Colon (tissue), 2 donors: ENCODE data around the gene EEF1G.
"Not testable (repeated sequence)": the region's sequence is repeated elsewhere in the genome, so short reads cannot be mapped to it uniquely, and the experiment has no call there.

Experiments
- FAIRE-seq: peaks from 2 replicates; lab custom pipeline; 2012; peaks lifted over from hg19 to GRCh38; lab: Jason Lieb, UNC
- donor health status: control.
- donor health status: control.

EEF1G gene

DNA sequence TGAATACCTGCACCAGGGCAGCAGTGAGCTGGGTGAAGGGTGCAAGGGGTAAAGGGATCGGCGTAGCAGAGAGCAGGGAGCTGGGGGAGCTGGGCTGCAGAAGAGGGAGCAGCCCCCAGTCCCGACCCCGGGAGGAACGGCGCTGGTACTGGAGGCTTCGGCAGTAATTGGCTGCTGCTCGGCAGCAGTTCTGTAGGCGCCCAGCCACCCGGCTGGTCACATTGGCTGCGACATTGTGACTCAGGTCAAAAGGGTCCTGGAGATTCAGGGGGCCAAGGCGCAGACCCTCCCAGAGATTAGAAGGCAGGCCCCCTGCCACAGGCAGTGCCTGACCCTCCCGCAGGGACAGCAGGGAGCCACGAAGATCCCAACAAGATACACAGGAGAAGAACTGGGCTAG is 2.1 kb upstream of the EEF1G start:
- no peak for FAIRE-seq

DNA sequence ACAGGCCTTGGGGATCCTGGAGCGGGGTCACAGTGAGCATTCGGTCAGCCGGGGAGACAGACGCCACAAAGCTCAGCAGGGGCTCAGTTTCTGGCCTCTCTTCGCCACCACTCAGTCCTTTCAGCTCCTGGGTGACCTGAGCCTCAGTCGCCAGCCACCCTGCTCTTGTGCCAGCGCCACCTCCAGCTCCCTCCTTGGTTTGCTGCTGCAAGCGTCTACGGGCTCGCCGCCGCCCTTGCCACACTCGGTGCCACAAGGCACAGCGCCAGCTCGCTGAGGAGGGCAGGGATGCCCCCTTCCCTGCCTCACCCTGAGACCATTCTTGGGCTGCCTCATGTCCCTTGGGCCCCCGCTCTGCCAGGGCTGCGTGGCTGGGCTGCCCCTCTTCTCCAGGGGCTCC is 1.5 kb upstream of the EEF1G start:
- FAIRE-seq = no peak

DNA sequence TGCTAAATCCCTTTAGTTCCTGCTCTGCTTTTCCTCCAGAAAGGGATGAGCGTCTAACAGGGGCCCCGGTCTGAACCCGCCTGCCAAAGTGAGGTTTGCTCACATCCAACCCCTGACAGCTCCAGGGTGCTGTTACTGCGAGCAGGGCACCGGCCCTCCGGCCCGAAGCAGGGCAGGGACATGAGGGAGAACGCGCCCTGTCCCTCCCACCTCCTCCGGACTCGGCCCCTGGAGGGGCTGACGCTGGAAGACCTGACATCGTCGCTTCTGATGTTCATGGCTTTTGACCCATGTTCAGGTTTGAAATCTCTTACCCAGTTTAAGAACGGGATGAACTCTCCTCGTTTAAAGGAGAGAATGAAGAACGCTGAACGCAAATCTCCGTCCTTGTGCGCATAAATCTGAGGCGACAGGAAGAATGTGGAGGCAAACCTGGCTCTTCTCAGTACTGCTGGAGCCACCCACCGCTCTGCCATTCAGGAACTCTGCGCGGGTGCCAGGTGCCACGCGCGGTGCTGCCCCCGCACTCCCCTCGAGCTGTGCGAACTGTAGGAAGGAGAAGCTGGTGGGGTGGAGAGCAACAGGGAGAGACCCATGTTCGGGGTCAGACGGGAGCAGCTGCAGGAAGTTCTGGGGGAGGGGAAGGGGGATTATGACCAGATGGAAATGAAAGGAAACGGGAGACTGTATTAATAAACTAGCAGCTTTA is 826 bp upstream of the EEF1G start:
- no peak for FAIRE-seq

DNA sequence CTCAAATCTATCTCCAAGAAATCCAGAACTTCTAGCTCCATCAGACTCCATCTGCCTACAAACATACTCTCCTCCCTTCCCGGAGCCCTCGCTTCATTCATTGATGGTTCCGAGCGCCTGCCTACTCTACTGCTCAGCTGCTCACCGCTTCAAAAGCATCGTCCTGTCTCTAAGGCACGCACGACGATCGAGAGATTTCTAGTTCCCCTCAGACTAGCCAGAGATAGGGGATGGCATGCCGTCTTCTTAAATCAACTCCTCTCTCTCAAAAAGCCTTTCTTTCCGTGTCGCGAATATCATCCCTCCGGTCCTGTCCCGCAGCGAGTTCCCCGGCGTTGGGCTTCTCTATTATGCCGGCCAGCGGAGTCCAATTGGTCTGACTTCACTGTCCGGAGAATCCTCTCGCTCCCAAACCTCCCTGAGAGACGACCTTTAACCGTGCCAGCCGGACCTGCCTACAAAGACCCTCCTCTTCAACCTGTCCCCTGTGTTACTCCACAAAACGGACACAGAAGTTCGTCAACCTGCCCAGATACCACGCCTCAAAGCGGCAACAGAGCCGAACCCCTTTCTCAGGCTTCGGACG is 592 bp downstream of the EEF1G start:
- no peak for FAIRE-seq

DNA sequence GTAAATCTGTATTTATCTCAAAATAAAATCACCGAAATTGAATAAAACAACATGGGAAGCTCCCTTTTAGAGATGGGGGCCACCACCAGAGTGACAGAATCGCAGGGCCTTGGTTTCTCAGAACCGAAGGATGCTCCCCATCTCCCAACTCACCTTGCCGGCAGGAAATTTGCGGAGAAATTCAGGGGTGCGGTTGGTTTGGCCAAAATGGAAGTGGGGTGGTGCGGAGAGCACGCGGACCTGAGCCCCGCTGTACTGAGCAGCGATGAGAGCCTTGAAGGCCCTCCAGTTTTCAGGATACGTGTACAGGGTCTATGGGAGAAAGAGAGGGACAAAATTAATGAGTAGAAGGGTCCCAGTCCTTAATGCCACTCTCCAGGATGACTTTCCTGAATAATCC is 1.3 kb downstream of the EEF1G start:
- FAIRE-seq = no peak

DNA sequence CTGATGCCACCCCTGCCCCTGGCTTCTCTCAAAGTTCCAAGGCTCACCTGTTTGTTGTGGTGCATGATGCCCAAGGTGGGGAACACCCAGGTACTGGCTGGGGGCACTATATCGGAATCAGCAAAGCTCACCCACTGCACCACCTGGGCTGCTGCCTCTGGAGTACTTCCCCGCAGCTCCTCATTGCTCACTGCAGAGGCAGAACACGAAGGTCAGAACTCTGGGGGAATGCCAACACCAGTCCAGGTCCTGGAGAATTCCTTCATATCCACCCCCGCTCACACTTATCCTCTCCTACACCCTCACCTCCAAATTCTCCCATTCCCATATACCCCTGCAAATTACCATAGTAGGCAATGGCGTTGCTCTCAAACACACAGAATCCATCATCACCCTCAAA is 2.2 kb downstream of the EEF1G start:
- FAIRE-seq = not testable (repeated sequence)

DNA sequence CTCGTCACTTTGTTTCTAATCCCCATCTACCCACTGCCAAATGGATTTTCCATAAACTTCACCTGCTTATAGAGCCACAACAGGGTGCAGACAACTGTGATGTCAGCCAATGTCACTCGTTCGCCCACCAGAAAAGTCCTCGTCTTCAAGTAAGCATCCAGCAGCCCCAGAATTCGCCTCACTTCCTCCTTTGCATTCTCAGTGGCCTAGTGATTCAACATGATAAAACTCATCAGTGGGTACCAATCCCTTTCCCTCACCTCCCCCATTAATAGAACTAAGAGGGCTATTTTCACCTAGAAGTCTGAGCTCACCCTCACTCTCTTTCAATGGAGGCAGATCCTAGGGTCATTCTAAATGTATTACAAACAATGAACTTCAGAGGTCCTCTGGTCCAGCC is 2.8 kb downstream of the EEF1G start:
- not testable (repeated sequence) for FAIRE-seq

DNA sequence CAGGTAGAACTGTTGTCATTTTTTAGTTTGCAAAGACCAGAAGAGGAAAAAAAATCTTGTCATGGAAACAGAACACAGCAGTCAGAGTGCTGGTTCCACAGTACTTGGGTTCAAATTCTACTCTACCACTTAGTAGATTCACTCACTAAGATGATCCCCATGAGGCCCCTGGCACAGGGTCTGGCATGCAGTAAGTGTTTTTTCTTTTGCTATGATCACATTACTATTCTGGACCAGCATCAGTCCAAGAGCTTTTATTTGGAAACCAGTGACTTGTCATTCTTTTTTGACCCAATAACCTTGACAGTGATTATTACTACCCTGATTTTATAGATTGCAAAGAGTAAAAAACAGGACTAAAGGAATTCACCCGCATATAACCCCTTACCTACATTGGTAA is 4.1 kb downstream of the EEF1G start:
- no peak for FAIRE-seq

DNA sequence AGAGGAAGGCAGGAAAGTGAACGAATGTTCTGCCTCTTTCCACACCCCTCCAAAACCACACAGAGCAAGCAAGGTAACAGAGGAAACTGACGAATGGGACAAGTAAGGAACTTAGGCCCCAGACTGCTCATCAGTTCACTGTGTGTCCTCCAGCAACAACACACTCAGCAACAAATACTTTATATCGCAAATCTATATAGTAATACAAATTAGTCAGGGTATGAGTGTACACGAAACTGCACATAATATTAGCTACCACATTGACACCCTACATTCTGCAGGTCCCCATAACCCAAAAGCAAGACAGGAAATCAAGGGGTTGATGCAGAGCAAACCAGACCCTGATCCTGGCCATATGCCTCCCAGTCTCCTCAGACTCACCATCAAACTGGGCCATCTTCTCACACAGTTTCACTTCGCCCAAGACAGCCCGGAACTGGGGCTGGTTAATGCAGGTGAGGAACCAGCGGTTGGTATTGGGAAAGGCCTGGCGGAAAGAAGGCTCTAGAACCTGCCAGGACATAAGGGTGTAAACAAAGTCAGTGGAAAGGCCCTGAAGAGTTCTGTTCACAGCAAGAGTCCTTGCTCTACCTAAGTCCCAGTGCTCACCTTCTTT is 6.6 kb downstream of the EEF1G start:
- FAIRE-seq = no peak

DNA sequence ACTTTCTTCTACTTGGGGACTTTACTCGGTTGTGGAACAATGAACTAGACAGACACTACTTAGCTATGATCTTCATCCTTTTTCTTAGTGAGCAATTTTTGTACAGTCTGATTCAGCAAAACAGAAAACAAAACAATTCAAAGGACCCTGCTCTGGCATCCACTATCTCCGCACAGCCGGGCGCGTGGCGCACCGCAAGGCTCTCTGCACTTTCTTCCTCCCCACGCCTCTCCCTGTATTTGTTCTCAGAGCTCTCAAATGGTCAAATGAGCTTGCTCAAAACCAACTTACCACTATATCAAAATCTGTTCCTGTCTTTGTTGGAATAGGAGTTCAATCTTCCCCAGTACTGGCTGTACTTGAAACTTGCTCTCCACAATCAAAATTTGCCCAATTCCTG is 7.4 kb downstream of the EEF1G start:
- FAIRE-seq = no peak

DNA sequence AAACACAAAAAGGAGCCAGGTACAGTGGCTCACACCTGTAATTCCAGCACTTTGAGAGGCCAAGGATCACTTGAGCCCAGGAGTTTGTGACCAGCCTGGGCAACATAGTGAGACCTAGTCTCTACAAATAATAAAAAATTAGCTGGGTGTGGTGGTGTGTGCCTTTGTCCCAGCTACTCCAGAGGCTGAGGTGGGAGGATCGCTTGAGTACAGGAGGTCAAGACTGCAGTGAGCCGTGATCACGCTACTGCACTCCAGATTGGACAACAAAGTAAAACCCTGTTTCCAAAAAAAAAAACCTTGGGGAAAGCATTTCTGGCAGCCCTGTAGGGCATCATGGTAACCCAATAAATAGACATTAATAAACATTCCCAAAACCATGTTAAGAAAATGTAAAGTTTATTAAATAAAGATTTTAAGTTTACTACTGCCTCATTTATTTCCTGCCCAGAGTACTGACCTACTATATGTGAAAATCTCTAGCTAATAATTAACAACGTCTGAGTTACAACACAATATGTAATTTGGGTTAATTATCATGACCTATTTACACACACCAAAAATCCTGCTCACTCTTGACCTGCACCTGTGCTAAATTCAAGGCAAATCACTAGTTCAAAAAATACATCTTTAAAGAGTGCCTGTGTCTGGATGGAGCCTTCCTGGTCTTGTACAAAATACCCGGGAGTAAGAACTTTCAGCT is 8.4 kb downstream of the EEF1G start:
- FAIRE-seq = no peak

DNA sequence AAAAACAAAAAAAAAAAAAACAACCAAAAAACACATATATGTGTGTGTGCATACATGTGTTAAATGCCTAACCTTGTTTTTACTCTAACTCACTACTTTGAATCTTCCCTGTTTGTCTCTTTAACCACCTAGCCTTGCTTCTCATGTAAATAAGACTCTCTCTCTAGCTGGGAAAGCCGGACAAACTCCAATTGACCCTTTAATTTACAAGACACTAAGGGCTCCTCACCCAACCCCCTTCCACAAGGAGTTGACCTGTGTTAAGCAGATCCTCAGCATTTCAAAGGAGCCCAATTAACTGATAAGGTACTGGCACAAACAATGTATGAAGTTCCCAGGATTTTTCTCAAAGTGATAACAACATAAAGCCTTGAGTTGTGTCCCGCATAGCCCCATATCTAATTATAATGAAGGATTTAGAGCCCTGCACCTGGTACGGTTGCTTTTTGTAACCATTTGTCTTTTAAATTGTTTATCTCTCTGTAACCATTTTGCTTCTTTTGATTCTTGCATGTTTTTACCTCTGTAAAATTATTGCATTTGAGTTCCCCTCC is 11.9 kb downstream of the EEF1G start:
- FAIRE-seq = not testable (repeated sequence)

DNA sequence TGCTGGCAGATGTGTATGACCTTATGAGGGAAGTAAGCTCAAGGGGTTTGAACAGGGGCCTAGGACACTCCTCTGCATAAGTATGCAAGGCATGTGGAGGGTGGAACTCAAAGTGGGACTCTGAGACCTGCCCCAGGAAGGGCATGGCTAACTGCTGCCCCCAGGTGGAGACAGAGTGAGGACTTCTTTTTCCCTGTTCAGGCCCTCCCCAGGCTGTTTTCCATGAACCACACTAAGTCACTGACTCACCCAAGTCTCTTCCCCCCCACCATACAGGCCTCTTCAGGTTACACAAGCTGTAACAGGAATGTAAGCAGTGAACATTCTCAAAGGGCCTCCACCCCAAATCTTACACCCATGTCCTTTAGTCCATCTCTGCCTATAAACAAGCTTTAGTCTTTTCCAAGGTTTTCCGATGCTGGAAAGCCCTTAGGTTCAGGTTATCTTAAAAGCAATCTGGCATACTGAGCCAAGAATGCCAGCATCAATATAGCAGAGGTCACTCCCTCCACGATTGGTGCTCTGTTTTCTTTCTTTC is 13.1 kb downstream of the EEF1G start:
- FAIRE-seq = no peak

DNA sequence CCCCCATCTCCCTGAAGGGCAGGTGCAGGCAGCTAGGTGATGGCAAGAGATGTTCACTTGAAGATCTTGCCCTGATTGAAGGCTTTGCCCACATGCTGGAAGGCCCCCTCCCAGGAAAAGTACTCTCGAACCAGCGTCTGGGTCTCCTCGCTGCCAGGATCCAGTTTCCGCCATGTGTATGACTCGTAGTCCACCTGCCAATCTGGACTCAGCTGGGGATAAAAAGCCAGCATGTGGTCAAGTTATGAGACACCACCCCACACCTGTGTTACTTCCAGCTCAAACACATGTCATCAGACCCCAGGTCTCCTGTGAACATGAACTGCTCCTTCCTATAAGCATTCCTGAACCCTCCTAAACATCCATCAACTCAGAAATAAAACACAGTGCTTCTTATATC is 14.1 kb downstream of the EEF1G start:
- FAIRE-seq = not testable (repeated sequence)

DNA sequence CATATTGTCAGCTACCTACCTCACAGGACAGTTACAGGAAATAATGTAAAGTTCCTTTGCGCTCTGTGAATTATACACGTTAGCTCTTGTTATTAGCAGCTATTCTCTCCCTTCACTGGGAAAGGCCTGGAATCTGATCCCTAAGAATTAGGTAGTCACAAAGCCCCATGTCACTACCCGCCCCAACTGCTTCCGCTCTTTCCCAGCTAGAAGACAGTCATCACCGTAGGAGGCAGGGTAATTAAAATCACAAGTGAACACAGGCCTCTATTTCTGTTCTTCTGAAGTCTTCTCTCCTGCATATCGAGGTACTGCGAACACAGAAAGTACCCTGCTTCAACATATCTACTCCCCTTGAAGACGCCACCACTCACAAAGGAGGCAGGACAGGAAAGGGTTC is 14.5 kb downstream of the EEF1G start:
- FAIRE-seq = no peak

DNA sequence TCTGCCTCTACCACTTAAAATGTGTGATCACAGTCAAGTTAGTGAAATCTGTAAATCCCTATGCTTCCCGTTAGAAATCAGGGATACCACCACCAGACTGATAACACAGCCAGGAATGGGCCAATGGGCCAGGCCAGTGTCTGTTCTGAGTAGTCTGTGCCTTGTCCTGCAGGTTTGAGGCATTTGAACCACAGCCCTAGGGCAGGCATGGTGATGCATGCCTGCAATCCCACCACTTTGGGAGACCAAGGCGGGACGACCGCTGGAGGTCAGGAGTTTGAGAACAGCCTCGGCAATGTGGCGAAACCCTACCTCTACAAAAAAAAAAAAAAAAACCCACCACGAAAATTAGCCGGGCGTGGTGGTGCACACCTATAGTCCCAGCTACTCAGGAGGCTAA is 15.0 kb downstream of the EEF1G start:
- no peak for FAIRE-seq

DNA sequence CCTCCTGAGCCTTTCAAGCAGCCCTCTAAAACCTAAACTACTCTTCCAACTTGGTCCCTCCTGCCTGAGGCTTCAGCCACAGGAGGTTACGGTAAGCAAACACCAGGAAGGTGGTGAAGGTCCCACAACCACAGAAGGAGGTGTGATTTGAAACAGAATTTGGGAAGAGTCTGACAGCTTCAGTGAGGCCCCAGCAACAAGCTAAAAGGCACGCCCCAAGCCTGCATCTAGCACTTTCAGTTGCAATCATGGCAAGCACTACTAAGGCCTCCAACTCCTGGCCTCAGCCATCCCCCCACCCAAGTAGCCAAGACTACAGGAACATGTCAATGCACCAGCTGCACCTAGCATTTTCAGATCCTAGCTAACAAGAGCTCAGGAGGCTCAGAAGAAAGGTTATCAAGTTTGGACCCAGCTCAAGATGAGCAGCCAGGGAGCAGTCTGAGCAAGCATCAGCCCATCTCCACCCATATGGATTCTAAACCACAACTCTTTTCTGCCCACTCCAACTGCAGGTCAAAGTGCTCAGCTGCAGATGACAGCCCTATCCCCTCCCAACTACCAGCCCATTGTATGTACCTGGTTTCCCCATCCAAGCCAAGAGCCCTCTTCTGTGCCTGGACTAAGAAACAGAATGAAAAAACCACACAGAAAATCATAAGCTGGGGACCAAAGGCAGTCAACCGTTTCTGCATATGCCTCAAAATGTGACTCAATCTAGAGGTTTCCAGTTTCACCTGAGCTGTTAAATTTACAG is 16.6 kb downstream of the EEF1G start:
- FAIRE-seq = no peak

DNA sequence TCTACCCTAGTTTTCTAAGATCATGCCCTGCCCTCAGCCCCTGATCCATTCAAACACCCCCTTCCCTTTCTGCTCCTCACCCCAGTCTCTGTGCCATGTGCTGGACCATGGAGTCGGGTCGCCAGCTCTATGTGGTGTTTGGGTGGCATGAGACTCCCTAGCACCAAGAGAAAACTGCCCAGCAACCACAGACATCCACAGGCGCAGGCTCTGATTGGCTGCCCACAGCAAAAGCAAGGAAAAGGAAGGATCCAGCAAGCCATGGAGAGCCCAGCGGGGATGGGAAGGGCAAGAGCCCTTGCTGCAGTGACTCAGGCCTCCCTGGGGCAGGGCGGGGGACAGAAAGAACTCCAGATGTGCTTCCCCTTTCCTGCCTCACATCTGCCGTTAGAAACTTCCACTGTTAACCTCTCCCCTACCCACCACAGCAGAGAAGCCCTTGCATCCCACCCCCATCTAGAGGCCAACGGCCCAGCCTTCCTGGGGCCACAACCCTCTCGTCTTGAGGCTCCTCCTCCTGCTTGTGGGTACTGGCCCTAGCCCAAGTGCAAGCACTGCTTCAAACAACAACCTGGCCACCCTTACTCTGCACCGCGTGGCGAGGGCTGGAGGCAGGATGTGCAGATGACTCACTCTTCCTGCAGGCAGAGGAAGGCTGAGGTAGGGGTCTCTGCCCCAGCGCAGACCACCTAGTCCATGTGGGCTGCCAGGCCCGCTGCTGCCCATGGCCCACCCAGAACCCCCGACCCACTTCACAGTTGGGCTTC is 17.4 kb downstream of the EEF1G start:
- FAIRE-seq = no peak

DNA sequence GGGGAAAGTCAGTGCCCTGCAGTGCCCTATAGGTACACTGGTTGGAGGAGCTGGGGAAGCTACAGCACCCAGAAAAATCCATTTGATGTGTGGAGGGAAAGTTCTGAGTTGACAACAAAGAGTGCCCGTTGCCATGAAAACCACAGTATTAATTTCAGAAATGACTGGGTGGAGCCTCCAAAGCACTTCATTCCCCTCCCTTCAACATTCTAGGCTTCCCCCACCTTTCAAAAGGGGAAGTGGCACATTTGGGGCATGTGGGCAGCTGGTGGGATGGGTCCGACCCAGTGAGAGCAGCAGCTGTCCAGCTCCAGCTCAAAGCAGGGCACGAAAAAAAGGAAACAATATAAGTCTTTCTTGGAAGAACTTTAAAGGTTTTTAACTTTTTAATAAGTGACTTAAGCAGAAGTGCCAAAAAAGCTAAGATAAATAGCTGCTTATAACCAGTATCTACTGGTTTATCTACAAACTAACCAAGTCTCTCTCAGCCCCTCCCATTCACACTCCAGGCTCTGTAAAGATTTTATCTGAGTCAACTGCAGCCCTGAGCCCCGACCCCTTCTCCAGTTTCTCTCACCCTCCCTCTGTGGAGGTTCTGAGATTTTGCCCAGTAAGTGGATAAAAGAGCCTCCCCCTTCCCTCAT is 18.1 kb downstream of the EEF1G start:
- no peak for FAIRE-seq

DNA sequence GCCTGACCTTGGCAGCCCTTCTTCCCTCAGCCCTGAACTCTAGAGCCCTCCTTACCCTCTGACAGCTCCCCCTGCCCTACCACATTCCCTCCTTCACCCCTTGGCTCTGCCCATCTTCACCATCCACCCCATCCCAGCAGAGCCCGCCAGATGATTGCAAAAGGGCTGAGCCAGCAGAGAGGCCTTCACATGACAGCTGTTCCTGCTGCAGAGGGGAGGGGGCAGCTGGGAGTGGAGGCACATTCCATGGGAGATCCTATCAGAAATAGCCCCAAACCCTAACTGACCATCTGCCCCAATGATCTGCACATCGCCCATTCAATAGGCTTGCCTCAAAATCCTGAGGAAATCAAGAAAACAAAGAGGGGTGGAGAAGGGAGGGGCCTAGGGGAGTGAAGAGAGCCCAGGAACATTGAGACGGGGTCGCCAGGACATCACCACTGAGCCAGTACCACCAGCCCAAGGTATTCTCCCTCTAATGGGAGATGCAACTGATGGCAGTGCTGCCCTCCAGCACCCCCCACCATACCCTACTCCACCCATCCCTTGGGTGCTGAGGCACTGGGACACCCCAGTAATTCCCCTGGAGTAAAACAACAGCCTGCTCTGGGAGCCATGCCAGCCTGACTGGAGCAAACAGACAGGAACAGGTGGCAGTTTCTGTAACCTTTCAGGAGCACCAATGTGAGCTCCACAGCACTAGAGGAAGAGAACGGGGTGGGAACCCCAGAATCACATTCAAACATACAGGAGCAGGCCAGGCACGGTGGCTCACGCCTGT is 19.1 kb downstream of the EEF1G start:
- no peak for FAIRE-seq
